Measurements from ENCODE around the gene PLEKHA3. TPM values are rescaled to one million over a fixed set of nuclear protein-coding genes. Genes with fewer than 3 reads are reported as not detected.

Gene PLEKHA3
- total RNA-seq, 1 experiment from 2014 or later: 25.9 TPM

DNA sequence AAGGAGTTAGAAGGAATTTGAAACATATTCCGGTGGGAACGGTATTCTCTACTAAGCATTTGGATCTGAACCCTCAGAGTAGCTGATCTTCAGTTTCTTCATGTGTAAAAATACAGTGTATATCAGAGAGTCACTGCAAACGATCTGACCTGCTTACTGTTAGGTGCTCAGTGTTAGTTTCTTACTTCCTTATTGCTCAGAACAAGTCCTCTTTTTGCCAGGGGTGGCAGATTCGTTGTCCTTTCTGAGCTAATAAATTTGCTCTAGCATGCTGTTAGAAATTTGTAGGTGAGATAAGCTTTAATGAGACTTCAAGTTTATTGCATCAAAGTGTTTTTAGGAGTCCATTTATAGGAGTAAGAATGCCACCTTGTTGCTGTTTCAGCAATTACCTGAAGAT, 15.8 kb downstream of the PLEKHA3 start:
- Mint-ChIP-seq H3K27me3 (ENCODE audit: low read depth) (no peaks in the 10 kb centered on the region), H3K4me1 (no peaks in the 10 kb centered on the region), H3K4me3 (no peak overlapping the region), H3K36me3 (ENCODE audit: insufficient read depth in 1 of 3, low read depth in 3 of 3) (peaks cover 12 to 51% (median 27%) of the 10 kb centered on the region in 3 experiments; a peak in 6 of 7 replicates), H3K9me3 (no peaks in the 10 kb centered on the region), H3K27ac (no peak overlapping the region)
- no peak overlapping the region for H3T11ph ChIP-seq (ENCODE audit: low read length)
- no peak overlapping the region for H2AK5ac ChIP-seq (ENCODE audit: insufficient read length, low read length)
- no peak overlapping the region for H2BK120ac ChIP-seq (ENCODE audit: low read depth, low read length, poor library complexity, severe bottlenecking)
- TF ChIP-seq, protein P1, sequence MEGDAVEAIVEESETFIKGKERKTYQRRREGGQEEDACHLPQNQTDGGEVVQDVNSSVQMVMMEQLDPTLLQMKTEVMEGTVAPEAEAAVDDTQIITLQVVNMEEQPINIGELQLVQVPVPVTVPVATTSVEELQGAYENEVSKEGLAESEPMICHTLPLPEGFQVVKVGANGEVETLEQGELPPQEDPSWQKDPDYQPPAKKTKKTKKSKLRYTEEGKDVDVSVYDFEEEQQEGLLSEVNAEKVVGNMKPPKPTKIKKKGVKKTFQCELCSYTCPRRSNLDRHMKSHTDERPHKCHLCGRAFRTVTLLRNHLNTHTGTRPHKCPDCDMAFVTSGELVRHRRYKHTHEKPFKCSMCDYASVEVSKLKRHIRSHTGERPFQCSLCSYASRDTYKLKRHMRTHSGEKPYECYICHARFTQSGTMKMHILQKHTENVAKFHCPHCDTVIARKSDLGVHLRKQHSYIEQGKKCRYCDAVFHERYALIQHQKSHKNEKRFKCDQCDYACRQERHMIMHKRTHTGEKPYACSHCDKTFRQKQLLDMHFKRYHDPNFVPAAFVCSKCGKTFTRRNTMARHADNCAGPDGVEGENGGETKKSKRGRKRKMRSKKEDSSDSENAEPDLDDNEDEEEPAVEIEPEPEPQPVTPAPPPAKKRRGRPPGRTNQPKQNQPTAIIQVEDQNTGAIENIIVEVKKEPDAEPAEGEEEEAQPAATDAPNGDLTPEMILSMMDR (conservative IDR thresholded peaks at IDR 0.05): no peak
- no peaks in the 10 kb centered on the region for H3K79me2 ChIP-seq (ENCODE audit: insufficient read depth, low read length)
- no peak overlapping the region for H3K14ac ChIP-seq (ENCODE audit: insufficient read depth, low read length)
- H3K23me2 ChIP-seq (ENCODE audit: insufficient read length, low read depth, low read length, poor library complexity, severe bottlenecking): no peaks in the 10 kb centered on the region
- no peaks in the 10 kb centered on the region for H3K27me3 ChIP-seq (ENCODE audit: insufficient read depth, low read length)
- no peaks in the 10 kb centered on the region for H3K9me3 ChIP-seq (ENCODE audit: control insufficient read depth, low read depth, low read length)
- no peak overlapping the region for H2BK15ac ChIP-seq (ENCODE audit: low read depth, low read length)
- no peaks in the 10 kb centered on the region for H3K4me1 ChIP-seq (ENCODE audit: insufficient read depth, low read length)
- H3K27ac ChIP-seq (ENCODE audit: insufficient read length, low read depth, low read length): no peak overlapping the region
- no peak overlapping the region for H3K4ac ChIP-seq (ENCODE audit: low read depth, low read length)
- no peak overlapping the region for H4K8ac ChIP-seq (replicated peaks; ENCODE audit: insufficient read length, low read depth, low read length)
- H3K18ac ChIP-seq (ENCODE audit: insufficient read length, low read depth, low read length): no peak overlapping the region
- H3K79me1 ChIP-seq (ENCODE audit: insufficient read depth, low read depth, low read length, poor library complexity, severe bottlenecking): no peaks in the 10 kb centered on the region
- H3K56ac ChIP-seq (ENCODE audit: insufficient read length, low read depth, low read length): no peak overlapping the region
- no peak overlapping the region for H2BK5ac ChIP-seq (ENCODE audit: insufficient read length, low read length)
- no peak overlapping the region for H3K23ac ChIP-seq (ENCODE audit: insufficient read length, low read depth, low read length)
- no peak overlapping the region for H3K9ac ChIP-seq (ENCODE audit: extremely low read depth, insufficient read length, low read length)
- no CpG with 5 or more reads among the region's 4 CpGs for WGBS (ENCODE audit: extremely low coverage, insufficient read length, low lambda C conversion rate)
- H4K20me1 ChIP-seq (ENCODE audit: control insufficient read depth, insufficient read depth, insufficient read length): no peaks in the 10 kb centered on the region
- no peak overlapping the region for H2BK20ac ChIP-seq (ENCODE audit: low read depth, low read length, poor library complexity, severe bottlenecking)
- no peak overlapping the region for H2AFZ ChIP-seq (ENCODE audit: low read length)
- H3K4me2 ChIP-seq (ENCODE audit: insufficient read depth, insufficient read length, low read length): no peak overlapping the region
- no peak overlapping the region for H4K91ac ChIP-seq (ENCODE audit: insufficient read length, low read depth, low read length)
- no peak overlapping the region for H2BK12ac ChIP-seq (ENCODE audit: insufficient read length, low read depth, low read length)
- no peak overlapping the region for H4K5ac ChIP-seq (ENCODE audit: insufficient read length, low read depth, low read length)
- no peak for DNase-seq

Data from H9 (cell line).